Measurements from ENCODE around the gene HJV.

DNA sequence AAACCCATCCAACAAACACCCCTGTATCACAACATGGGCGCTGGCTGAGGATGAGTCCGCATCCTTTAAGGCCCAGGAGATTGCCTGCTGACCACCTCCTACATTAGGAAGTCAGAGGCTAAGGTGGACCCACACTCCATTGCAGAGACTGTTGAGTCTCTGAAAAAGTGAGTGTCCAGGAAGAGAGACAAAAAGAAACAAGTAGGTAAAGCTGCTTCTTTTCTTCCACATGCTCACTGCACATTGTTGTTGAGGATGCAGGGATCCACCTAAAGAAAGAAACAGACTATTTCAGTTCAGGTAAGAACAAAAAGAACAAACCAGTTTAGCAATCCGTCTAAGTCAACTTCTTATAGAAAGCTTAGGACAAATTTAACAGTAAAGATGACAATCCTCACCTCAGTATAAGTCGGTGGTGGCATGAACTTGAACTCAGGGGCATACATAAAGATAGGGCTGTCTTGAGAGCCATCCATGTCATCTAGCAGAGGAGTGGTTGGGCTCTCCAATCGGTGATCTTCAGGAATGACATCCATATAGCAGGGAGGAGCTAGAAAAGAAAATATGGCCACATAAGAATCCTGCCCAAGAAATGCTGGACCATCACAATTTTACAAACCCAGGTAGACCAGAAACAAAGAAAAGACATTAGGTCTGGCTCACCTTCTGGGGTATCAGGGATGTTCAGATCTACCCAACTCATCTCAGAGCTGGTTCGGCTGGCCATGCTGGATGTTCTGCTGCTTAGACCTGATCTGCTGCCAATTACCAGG, 27.7 kb downstream of the HJV start:
- no peak for TF ChIP-seq SIN3A (IDR thresholded peaks at IDR 0.05; ENCODE audit: borderline replicate concordance, insufficient read depth, low read depth, low read length)
- TF ChIP-seq POLR2AphosphoS5 (IDR thresholded peaks at IDR 0.05; ENCODE audit: low read depth, low read length), result no peak
- TF ChIP-seq, protein P1, sequence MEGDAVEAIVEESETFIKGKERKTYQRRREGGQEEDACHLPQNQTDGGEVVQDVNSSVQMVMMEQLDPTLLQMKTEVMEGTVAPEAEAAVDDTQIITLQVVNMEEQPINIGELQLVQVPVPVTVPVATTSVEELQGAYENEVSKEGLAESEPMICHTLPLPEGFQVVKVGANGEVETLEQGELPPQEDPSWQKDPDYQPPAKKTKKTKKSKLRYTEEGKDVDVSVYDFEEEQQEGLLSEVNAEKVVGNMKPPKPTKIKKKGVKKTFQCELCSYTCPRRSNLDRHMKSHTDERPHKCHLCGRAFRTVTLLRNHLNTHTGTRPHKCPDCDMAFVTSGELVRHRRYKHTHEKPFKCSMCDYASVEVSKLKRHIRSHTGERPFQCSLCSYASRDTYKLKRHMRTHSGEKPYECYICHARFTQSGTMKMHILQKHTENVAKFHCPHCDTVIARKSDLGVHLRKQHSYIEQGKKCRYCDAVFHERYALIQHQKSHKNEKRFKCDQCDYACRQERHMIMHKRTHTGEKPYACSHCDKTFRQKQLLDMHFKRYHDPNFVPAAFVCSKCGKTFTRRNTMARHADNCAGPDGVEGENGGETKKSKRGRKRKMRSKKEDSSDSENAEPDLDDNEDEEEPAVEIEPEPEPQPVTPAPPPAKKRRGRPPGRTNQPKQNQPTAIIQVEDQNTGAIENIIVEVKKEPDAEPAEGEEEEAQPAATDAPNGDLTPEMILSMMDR (IDR thresholded peaks at IDR 0.05), result no peak

Measured in Panc1 (cell line).